ENCODE measurements around the gene VPS54.
"Not testable (repeated sequence)": the region's sequence is repeated elsewhere in the genome, so short reads cannot be mapped to it uniquely, and the experiment has no call there.

The VPS54 gene

DNA sequence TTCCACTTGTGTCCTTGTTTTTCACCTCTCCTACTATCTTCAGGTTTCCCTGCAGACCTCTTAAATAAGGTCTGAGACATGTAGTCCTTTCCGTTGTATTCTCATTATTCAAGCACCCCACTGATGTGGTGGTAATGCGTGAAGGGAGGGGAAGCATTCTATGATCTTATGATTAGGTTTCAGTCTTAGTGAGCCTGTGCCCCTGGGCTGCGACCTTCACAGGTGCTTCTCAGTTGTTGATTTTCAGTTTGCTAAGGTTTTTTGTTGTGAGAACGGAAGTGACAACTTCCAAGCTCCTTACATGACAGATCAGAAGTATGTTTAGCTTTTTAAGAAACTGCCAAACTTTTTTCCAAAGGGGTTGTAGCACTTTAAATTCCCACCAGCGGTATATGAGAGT lies 41.3 kb downstream of the VPS54 start:
- H3K27ac ChIP-seq: no peak overlapping the region
- TF ChIP-seq, protein P1, sequence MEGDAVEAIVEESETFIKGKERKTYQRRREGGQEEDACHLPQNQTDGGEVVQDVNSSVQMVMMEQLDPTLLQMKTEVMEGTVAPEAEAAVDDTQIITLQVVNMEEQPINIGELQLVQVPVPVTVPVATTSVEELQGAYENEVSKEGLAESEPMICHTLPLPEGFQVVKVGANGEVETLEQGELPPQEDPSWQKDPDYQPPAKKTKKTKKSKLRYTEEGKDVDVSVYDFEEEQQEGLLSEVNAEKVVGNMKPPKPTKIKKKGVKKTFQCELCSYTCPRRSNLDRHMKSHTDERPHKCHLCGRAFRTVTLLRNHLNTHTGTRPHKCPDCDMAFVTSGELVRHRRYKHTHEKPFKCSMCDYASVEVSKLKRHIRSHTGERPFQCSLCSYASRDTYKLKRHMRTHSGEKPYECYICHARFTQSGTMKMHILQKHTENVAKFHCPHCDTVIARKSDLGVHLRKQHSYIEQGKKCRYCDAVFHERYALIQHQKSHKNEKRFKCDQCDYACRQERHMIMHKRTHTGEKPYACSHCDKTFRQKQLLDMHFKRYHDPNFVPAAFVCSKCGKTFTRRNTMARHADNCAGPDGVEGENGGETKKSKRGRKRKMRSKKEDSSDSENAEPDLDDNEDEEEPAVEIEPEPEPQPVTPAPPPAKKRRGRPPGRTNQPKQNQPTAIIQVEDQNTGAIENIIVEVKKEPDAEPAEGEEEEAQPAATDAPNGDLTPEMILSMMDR (IDR thresholded peaks at IDR 0.05): no peak
- no peak for TF ChIP-seq ZFX (IDR thresholded peaks at IDR 0.05; ENCODE audit: borderline replicate concordance)

DNA sequence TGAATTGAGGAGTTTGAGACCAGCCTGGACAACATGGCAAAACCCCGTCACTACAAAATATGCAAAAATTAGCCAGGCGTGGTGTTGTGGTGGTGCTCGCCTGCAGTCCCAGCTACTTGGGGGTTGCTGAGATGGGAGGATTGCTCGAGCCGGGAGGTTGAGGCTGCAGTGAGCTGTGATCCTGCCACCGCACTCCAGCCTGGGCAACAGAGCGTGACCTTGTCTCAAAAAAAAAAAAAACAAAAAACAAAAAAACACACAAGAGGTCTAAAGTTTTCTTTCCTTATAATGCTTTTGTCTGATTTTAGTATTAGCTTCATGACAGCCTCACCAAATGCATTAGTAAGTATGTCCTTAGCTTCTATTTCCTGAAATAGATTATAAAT lies 43.1 kb downstream of the VPS54 start:
- H3K27ac ChIP-seq: no peak overlapping the region
- TF ChIP-seq, protein P1 (IDR thresholded peaks at IDR 0.05): no peak
- no peak for TF ChIP-seq ZFX (IDR thresholded peaks at IDR 0.05; ENCODE audit: borderline replicate concordance)

DNA sequence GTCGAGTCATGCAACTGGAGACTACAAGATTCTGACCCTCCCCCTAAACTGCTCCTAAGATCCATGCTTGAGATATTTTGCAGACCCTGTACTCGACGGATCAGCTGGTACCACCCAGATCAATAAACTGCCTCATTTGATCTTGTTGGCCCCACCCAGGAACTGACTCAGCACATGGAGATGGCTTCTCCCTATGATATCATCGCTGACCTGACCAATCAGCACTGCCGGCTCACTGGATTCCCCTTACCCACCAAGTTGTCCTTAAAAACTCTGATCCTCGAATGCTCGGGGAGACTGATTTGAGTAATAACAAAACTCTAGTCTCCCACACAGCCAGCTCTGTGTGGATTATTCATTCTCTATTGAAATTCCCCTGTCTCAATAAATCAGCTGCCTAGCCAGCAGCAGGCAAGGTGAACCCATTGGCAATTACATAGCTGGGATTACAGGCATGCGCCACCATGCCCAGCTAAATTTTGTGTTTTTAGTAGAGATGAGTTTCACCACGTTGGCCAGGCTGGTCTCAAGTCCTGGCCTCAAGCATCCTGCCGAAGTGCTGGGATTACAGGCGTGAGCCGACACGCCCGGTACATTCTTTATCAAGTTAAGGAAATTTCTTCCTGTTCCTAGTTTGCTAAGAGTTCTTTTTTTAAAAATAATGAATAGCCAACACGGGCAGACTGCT lies 43.6 kb downstream of the VPS54 start:
- no peak for TF ChIP-seq ZFX (IDR thresholded peaks at IDR 0.05; ENCODE audit: borderline replicate concordance)
- TF ChIP-seq, protein P1 (IDR thresholded peaks at IDR 0.05): no peak
- H3K27ac ChIP-seq: no peak overlapping the region

DNA sequence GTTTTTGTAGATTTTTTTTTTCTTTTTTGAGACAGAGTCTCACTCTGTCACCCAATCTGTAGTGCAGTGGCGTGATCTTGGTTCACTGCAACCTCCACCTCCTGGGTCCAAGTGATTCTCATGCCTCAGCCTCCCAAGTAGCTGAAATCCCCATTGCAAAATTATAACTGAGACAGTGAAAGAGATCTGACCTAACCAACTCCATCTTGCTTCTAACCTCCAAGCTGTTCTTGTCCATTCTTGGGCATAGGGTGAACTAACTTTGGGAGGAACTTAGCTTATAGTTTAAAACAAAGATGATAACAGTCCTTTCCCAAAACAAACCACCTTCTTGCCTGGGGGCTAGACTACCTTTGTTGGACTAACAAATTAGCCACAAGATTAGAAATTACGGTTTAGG lies 44.2 kb downstream of the VPS54 start:
- H3K27ac ChIP-seq: not testable (repeated sequence)

DNA sequence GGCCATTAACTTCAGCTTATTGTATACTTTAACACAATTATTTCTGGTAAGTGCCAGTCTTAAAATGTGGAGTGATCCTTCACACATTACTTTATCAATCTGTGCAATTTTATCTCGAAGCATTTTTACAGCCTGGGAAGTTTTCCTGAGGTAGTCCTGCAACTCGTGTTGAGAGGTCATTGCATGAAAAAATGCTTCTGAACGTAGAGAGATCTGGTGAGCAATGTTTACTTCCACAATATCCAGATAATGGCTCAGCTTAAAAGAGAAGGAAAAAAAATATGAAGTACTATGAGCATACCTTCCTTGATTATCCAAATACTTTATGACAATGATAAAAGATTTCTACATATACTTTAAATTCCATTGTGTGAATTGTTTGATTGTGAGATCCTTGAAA lies 57.0 kb downstream of the VPS54 start:
- TF ChIP-seq, protein P1 (IDR thresholded peaks at IDR 0.05): no peak
- TF ChIP-seq ZFX (IDR thresholded peaks at IDR 0.05; ENCODE audit: borderline replicate concordance): no peak
- H3K27ac ChIP-seq: no peak overlapping the region

DNA sequence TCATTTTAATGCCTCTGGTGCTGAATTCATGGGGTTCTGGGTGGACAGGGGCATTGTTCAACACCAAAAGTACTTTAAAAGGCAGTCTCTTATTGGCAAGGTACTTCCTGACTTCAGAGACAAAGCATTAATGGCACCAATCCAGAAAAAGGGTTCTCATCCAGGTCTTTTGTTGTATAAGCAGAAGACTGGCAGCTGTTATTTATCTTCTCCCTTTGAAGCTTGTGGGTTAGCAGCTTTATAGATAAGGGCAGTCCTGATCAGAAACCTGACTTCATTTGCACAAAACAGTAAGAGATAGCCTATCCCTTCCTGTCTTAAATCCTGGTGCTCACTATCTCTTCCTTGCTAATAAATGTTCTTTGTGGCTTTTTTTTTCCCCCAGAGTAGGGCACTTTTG lies 68.8 kb downstream of the VPS54 start:
- TF ChIP-seq ZFX (IDR thresholded peaks at IDR 0.05; ENCODE audit: borderline replicate concordance): no peak
- TF ChIP-seq, protein P1 (IDR thresholded peaks at IDR 0.05): no peak

DNA sequence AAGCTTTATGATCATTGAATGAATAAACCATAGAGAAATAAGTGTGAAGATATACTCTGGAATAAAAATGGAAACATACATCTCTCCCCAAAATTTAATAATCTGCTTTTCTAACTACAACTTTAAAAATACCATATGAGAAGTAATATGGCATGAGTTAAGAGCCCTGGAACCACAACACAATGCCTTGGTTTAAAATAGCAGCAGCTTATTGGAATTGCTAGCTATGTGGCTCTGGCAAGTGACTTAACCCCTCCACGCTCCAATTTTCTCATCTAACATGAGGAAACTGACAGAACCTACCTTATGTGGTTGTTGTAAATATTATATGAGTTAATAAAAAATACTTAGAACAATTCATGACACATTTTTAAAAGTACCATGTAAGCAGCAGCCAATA lies 76.4 kb downstream of the VPS54 start:
- TF ChIP-seq, protein P1 (IDR thresholded peaks at IDR 0.05): no peak
- no peak for TF ChIP-seq ZFX (IDR thresholded peaks at IDR 0.05; ENCODE audit: borderline replicate concordance)
- no peak overlapping the region for H3K27ac ChIP-seq

More for the DNA sequence above, 68.8 kb downstream of the VPS54 start:
- H3K27ac ChIP-seq: no peak overlapping the region

DNA sequence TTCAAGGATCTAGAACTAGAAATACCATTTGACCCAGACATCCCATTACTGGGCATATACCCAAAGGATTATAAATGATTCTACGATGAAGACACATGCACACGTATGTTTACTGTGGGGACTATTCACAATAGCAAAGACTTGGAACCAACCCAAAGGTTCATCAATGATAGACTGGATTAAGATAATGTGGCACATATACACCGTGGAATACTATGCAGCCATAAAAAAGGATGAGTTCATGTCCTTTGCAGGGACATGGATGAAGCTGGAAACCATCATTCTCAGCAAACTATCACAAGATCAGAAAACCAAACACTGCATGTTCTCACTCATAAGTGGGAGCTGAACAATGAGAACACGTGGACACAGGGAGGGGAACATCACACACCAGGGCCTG lies 87.1 kb downstream of the VPS54 start:
- H3K27ac ChIP-seq: not testable (repeated sequence)
